GM12892 (cell line): ENCODE data around the gene GABRG3.
"Not testable (repeated sequence)": the region's sequence is repeated elsewhere in the genome, so short reads cannot be mapped to it uniquely, and the experiment has no call there.

Experiments used
- DNase-seq: peaks from one replicate; pipeline ENCODE4 v3.0.0; 2011; ENCODE audit not compliant: insufficient read length
- FAIRE-seq: peaks from 2 replicates; lab custom pipeline; 2011; peaks lifted over from hg19 to GRCh38; lab: Jason Lieb, UNC
- POLR2A ChIP-seq: IDR thresholded peaks from 2 replicates; pipeline ENCODE4 v1.6.1; 2011; ENCODE audit warnings: low read depth, low read length, control low read depth
- POLR2AphosphoS5 ChIP-seq: IDR thresholded peaks from 2 replicates; pipeline ENCODE4 v1.6.1; 2011; ENCODE audit warnings: low read depth, low read length, control low read depth
- TAF1 ChIP-seq: IDR thresholded peaks from 2 replicates; pipeline ENCODE4 v1.6.1; 2011; ENCODE audit warnings: low read depth, mild to moderate bottlenecking, control low read depth, low read length, borderline replicate concordance

GABRG3 gene

GRCh38 chr15:27175472-27176153, 204.6 kb downstream of the GABRG3 start:
- TF ChIP-seq TAF1 (no peak), POLR2A (no peak), POLR2AphosphoS5 (no peak)
- FAIRE-seq = no peak
- DNase-seq = no peak

GRCh38 chr15:27176785-27177406, 205.9 kb downstream of the GABRG3 start:
- DNase-seq (no peak), FAIRE-seq (no peak)
- TF ChIP-seq POLR2A = no peak
- TF ChIP-seq POLR2AphosphoS5 = no peak
- no peak for TF ChIP-seq TAF1

GRCh38 chr15:27179789-27180188, 208.8 kb downstream of the GABRG3 start:
- no peak for FAIRE-seq

GRCh38 chr15:27182561-27183110, 211.7 kb downstream of the GABRG3 start:
- DNase-seq = no peak
- TF ChIP-seq POLR2AphosphoS5 (no peak), POLR2A (no peak), TAF1 (no peak)
- FAIRE-seq = no peak

More at GRCh38 chr15:27179789-27180188, 208.8 kb downstream of the GABRG3 start:
- no peak for DNase-seq
- TF ChIP-seq TAF1 (no peak), POLR2AphosphoS5 (no peak), POLR2A (no peak)

- DNase-seq = no peak
- no peak for TF ChIP-seq TAF1
- TF ChIP-seq POLR2A = no peak
- no peak for TF ChIP-seq POLR2AphosphoS5
- FAIRE-seq = no peak
These were observed 212.2 kb downstream of the GABRG3 start for GRCh38 chr15:27183201-27183600.

- not testable (repeated sequence) for DNase-seq, FAIRE-seq
These were observed 220.5 kb downstream of the GABRG3 start for GRCh38 chr15:27191515-27191914.

- DNase-seq (no peak), FAIRE-seq (no peak)
These were observed 225.7 kb downstream of the GABRG3 start for GRCh38 chr15:27196691-27197090.

GRCh38 chr15:27201425-27201824, 230.4 kb downstream of the GABRG3 start:
- DNase-seq = no peak
- no peak for FAIRE-seq
- no peak for TF ChIP-seq POLR2AphosphoS5
- TF ChIP-seq POLR2A = no peak
- no peak for TF ChIP-seq TAF1

More at GRCh38 chr15:27196691-27197090, 225.7 kb downstream of the GABRG3 start:
- no peak for TF ChIP-seq POLR2A
- no peak for TF ChIP-seq POLR2AphosphoS5
- no peak for TF ChIP-seq TAF1

GRCh38 chr15:27210176-27210575, 239.2 kb downstream of the GABRG3 start:
- FAIRE-seq (no peak), DNase-seq (no peak)
- no peak for TF ChIP-seq POLR2A
- no peak for TF ChIP-seq POLR2AphosphoS5
- TF ChIP-seq TAF1 = no peak

GRCh38 chr15:27214032-27214431, 243.1 kb downstream of the GABRG3 start:
- FAIRE-seq = no peak

GRCh38 chr15:27214961-27215360, 244.0 kb downstream of the GABRG3 start:
- TF ChIP-seq POLR2AphosphoS5 (no peak), TAF1 (no peak), POLR2A (no peak)
- FAIRE-seq (no peak), DNase-seq (no peak)

More at GRCh38 chr15:27214032-27214431, 243.1 kb downstream of the GABRG3 start:
- no peak for TF ChIP-seq TAF1
- TF ChIP-seq POLR2AphosphoS5 = no peak
- TF ChIP-seq POLR2A = no peak
- DNase-seq = no peak

- FAIRE-seq (no peak), DNase-seq (no peak)
- TF ChIP-seq POLR2AphosphoS5 (no peak), TAF1 (no peak), POLR2A (no peak)
These were observed 247.4 kb downstream of the GABRG3 start for GRCh38 chr15:27218426-27218825.
